GM10266 (cell line): ENCODE results near the gene FHOD3.

Source experiments
- DNase-seq: peaks from one replicate; pipeline ENCODE4 v3.0.0; 2012; ENCODE audit errors: extremely low spot score
- TF ChIP-seq, protein P1 (sequence below): IDR thresholded peaks from 2 replicates; pipeline ENCODE4 v1.5.1; 2012; ENCODE audit warnings: mild to moderate bottlenecking, low read depth; ENCODE audit not compliant: control insufficient read depth, insufficient read depth; ENCODE audit errors: missing control alignments

Gene FHOD3

GRCh38 chr18:36610258-36610657 is 312.7 kb downstream of the FHOD3 start:
- TF ChIP-seq, protein P1, sequence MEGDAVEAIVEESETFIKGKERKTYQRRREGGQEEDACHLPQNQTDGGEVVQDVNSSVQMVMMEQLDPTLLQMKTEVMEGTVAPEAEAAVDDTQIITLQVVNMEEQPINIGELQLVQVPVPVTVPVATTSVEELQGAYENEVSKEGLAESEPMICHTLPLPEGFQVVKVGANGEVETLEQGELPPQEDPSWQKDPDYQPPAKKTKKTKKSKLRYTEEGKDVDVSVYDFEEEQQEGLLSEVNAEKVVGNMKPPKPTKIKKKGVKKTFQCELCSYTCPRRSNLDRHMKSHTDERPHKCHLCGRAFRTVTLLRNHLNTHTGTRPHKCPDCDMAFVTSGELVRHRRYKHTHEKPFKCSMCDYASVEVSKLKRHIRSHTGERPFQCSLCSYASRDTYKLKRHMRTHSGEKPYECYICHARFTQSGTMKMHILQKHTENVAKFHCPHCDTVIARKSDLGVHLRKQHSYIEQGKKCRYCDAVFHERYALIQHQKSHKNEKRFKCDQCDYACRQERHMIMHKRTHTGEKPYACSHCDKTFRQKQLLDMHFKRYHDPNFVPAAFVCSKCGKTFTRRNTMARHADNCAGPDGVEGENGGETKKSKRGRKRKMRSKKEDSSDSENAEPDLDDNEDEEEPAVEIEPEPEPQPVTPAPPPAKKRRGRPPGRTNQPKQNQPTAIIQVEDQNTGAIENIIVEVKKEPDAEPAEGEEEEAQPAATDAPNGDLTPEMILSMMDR = no peak
- DNase-seq = no peak

DNA sequence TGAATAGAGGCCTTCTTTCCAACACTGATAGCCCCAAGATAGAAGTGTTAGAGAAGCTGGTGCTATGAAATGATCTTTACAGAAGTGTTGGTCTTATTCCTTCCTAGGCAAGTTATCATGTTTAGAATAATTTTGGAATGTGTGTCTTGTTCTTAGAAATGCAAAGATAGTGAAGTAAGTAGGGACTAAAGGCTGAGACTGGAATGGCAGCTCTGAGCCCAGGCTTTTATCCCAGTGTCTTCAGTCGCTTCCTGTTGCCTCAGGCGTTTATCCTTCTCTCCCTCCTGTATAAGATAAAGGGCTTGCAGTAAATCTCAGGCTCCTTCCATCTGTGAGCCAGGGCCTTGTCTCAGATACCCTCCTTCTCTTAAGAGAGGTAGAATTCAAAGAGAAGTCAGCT is 313.1 kb downstream of the FHOD3 start:
- DNase-seq = no peak
- TF ChIP-seq, protein P1 = no peak

DNA sequence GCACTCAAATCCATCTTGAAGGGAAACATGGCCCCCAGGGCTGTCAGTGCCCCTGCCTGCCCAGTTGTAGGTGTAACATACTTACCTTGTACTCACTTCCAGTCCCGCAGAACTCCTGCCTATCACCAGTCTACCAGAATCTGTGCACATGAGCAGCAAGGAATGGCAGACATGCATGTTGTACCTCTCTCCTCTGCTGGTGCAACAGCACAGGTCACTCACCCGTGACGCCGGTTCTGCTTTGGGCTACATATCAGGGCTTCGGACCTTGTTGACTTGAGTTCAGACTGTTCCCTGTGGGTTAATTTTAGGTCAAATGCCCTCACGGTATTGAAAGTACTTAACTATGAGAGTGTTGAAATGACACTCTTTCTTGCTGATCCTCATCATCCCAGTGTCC is 315.6 kb downstream of the FHOD3 start:
- TF ChIP-seq, protein P1 = no peak
- no peak for DNase-seq

DNA sequence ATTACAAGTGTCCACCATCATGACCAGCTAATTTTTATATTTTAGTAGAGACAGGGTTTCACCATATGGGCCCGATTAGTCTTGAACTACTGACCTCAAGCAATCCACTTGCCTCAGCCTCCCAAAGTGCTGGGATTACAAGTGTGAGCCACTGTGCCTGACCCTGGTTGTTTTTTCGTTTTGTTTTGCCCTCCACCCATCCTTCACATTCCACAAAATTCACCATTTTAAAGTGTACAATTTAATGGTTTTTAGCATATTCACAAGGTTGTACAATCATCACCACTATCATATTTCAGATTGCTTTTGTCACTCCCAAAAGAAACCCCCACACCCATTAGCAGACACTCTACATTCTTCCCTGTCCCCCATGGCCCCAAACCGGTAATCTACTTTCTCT is 316.3 kb downstream of the FHOD3 start:
- no peak for DNase-seq
- TF ChIP-seq, protein P1 = no peak

DNA sequence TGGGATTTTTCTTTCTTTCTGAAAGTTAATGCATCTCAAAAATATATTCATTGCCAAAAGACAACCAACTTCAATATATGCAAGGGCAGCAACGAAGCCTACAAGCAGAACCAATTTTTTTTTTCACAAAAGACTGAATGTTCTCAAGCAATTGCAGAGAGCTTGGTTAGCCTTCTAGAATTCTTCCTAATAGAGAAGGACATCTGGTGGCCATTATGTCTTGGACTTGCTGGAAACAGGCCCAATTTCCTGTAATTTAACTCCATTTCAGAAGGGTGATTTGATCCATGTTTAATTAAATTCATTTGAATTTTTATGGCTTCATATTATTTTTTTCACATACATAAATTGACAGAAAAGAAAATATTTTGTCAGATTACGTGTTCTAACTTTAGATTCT is 323.3 kb downstream of the FHOD3 start:
- TF ChIP-seq, protein P1 = no peak
- no peak for DNase-seq

- DNase-seq = no peak
- TF ChIP-seq, protein P1 = no peak
Measured at GRCh38 chr18:36622610-36623009, 325.1 kb downstream of the FHOD3 start.

GRCh38 chr18:36623091-36623490 is 325.6 kb downstream of the FHOD3 start:
- DNase-seq = no peak
- TF ChIP-seq, protein P1 = no peak
